GM23248 (cell line): ENCODE results near the gene ROR1.

Experiments
- EZH2 ChIP-seq: fragments of 200-600 bp; sonication (generic); IDR thresholded peaks from 2 replicates; pipeline ENCODE4 v1.6.1; 2018; ENCODE audit warnings: antibody characterized with exemption, mild to moderate bottlenecking; ENCODE audit not compliant: insufficient read depth, poor library complexity, severe bottlenecking
- EZH2phosphoT487 ChIP-seq: fragments of 200-600 bp; sonication (generic); IDR thresholded peaks from 2 replicates; pipeline ENCODE4 v1.6.1; 2018; ENCODE audit warnings: antibody characterized with exemption, moderate library complexity, mild to moderate bottlenecking, low read depth; ENCODE audit not compliant: insufficient read depth

DNA sequence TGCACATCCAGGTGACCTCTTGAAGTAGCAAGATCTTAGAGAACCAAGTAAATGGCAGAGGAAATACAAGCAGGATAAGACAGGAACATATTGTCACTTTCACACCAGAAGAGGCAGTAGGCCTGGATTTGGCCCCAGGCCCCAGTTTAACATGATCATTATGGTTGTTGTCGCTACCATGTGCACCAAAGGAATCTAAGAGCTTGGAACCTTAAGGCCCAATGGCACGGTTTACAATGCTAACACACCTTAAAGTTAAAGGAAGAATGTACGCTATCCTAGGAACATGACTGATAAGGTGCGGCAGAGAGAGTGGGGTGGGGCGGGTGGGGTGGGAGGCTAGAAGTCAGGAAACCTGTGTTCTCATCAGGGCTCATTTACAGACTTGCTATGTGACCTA, 147.5 kb downstream of the ROR1 start:
- TF ChIP-seq EZH2, result no peak
- TF ChIP-seq EZH2phosphoT487, result no peak
